ENCODE results near the gene STAG3.
A peak's percentile ranks its signal among the peaks of the same experiment; 100 is the strongest.
"Not testable (repeated sequence)": the region's sequence is repeated elsewhere in the genome, so short reads cannot be mapped to it uniquely, and the experiment has no call there.

Gene STAG3, protein sequence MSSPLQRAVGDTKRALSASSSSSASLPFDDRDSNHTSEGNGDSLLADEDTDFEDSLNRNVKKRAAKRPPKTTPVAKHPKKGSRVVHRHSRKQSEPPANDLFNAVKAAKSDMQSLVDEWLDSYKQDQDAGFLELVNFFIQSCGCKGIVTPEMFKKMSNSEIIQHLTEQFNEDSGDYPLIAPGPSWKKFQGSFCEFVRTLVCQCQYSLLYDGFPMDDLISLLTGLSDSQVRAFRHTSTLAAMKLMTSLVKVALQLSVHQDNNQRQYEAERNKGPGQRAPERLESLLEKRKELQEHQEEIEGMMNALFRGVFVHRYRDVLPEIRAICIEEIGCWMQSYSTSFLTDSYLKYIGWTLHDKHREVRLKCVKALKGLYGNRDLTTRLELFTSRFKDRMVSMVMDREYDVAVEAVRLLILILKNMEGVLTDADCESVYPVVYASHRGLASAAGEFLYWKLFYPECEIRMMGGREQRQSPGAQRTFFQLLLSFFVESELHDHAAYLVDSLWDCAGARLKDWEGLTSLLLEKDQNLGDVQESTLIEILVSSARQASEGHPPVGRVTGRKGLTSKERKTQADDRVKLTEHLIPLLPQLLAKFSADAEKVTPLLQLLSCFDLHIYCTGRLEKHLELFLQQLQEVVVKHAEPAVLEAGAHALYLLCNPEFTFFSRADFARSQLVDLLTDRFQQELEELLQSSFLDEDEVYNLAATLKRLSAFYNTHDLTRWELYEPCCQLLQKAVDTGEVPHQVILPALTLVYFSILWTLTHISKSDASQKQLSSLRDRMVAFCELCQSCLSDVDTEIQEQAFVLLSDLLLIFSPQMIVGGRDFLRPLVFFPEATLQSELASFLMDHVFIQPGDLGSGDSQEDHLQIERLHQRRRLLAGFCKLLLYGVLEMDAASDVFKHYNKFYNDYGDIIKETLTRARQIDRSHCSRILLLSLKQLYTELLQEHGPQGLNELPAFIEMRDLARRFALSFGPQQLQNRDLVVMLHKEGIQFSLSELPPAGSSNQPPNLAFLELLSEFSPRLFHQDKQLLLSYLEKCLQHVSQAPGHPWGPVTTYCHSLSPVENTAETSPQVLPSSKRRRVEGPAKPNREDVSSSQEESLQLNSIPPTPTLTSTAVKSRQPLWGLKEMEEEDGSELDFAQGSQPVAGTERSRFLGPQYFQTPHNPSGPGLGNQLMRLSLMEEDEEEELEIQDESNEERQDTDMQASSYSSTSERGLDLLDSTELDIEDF

DNA sequence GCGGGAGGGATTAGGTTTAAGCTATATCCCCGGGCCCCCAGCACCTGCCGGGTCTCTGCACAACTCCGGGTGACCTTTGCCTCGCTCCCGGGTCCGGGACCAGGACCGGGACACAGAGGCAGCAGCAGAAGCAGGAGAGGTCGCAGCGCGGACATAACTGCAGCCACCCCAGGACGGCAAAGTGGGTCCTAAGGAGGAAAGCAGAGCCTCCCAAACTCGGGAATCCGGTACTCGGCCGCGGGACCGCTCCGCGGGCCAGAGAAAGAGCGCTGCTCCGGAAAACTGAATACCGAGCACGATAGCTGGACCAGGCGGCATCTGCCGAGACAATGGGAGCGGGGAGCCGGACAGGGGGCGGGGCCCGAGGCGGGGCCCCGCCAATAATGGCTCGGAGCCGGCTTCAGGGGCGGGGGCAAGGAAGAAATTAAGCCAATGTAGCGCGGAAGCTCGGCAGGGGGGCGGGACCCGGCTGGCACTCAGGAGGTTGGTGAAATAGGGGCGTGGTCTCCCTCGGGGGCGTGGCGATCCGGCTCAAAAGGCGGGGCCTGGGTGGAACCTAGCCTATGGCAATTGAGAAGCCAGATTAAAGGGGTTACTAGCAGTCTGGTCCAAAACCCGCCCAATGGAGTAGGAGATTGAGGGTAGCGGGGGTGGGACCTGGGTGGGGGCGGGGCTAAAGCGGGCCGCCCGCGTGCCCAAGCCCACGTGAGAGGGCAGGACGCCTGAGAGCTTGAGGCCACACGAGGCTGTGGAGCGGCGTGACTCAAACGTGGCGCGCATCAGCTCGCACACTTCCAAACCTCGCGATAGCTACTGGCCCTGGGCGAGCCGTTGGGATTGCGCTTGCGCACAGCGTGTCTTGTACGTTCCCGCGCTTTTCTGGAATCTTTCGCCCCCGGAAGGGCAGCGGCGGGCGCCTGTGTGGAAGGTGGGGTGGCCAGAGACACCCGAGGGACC is at the start of gene STAG3, which contains the start of gene GPC2:
Gene STAG3, plus strand, starts transcription at position 874 of the 957 bp plus-strand sequence. CDS start 2,639 bp downstream, outside the sequence.
Gene GPC2, minus strand, starts transcription at position 337 of the 957 bp plus-strand sequence. Its CDS starts 182 bp downstream, at position 155.
- intact Hi-C loops (cut with DNase I), result no loop called here
- DNase-seq, result peak; percentile 85 to 96 (median 93)

DNA sequence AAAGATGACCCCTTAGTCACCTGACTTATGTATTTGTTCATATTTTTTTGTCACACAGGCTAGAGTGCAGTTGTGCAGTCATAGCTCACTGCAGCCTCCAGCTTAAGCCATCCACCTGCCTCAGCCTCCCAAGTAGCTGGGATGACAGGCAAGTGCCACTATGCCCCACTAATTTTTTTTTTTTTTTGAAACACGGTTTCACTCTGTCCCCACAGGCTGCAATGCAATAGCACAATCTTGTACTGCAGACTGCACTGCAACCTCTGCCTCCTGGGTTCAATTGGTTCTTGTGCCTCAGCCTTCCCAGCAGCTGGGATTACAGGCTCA is 49.1 kb upstream of the STAG3 start:
- DNase-seq, result no peak
- intact Hi-C loops (cut with DNase I), result no loop called here

DNA sequence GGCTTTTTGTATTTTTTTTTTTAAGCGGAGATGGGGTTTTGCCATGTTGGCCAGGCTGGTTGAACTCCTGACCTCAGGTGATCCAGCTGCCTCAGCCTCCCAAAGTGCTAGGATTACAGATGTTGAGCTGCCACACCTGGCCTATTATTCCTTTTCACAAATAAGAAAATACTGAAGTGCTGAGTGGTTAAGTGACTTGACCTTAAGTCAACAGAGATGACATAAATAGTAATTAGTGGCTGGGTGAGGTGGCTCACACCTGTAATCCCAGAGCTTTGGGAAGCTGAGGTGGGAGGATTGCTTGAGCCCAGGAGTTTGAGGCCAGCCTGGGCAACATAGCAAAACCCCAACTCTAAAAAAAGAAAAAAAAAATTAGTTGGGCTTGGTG is 47.5 kb upstream of the STAG3 start:
- intact Hi-C loops (cut with DNase I); DNase-seq: not testable (repeated sequence)

DNA sequence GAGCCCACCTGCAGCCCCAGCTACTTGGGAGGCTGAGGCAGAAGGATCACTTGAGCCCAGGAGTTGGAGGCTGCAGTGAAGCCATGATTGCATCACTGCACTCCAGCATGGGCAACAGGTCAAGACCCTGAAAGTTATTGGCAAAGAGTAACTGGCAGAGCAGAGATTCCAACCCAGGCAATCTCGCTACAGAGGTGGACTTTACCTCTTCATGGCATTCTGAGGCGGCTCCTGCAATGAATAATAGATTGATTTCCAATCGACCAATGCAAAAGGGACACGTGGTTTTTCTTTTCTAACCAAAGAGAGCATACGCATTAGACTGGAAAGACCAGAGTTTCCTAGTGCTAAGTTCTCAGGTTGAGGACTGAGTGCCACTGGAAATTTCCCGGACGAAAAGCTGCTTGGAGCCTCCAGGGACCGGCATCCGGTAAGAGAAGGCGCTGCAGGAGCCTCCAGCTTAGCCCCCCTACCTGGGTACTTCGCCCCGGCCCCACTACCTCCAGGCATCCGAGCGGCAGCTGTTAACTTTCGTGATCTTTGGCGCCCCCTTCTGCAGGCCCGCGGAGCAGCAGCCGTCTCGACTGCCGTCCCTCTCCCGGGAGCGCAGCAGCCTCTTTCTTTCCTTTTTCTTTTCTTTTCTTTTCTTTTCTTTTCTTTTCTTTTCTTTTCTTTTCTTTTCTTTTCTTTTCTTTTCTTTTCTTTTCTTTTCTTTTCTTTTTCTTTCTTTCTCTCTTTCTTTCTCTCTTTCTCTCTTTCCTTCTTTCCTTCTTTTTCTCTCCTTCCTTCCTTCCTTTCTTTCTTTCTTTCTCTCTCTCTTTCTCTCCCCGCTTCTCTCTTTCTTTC is 46.9 kb upstream of the STAG3 start:
- intact Hi-C loops (cut with DNase I), result no loop called here
- peak; percentile 46 to 94 (median 87) for DNase-seq

DNA sequence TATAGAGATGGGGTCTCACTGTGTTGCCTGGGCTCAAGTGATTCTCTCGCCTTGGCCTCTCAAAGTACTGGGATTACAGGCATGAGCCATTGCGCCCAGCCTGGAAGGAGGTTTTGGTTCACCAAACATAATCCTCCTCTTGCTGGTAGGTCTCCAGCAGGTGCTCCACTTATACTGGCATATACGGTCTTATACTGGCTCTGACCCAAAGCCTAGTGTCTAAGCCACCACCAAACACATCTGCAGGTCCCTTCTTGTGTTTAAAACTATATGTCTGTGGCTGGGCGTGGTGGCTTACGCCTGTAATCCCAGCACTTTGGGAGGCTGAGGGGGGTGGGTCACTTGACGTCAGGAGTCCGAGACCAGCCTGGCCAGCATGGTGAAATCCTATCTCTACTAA is 45.6 kb upstream of the STAG3 start:
- intact Hi-C loops (cut with DNase I), result no loop called here
- DNase-seq, result no peak

DNA sequence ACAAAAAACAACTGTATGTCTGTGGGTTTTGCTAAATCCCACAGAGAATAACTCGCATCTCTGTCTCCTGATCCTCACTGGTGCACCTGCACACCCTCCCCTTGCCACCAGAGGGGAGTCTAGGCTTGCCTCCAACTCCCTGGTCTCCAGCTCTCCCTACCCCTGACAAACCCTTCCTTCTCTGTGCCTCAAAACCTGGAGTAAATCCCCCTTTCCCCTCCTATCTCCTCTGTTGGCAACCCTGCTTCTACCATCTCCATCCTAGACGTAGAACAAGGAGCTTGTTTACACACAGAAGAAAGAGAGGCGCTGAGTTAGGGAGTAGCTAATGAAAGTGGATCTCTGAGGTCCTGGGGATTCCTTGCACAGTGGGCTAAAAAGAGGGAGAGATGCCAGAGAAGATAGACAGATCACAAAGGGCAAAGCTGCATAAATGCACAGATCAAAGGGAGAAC is 45.0 kb upstream of the STAG3 start:
- intact Hi-C loops (cut with DNase I), result no loop called here
- DNase-seq, result peak in 41 of 42 donors; percentile 34 to 80 (median 61)

DNA sequence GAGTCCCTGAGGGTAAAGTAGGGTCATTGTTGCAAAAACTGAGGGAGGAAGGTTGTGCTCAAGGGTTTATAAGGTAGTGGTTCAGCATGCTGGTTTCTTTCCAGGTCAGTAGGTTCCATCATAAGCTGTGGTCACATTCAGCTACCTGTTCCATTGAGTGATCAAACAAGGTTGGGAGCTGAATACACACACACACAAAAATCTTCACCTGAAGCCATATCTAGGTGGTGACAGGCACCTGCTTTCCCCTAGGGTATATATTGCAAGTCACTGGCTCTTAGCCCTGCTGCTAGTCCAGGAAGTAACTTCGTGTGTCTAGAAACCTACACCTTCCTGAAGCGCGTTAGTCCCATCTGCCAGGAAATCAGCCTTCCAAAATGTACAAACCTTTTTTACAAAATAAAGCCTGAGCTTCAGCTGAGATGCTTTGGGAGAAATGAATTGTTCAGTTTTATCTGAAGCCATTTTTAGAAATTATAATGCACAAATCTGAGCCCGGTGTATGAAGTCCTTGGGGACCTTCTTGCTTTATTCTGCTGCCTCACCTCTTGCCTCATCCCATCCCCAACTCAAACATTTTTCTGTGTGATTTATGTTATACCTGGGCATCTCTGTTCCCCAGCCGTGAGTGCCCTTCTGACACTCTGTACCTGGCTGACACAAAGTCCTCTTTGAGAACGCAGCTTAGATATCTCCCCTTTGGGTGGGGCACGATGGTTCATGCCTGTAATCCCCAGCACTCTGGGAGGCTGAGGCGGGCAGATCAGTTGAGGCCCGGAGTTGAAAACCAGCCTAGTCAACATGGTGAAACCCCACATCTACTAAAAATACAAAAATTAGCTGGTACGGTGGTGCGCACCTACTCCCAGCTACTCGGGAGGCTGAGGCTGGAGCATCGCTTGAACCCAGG is 39.6 kb upstream of the STAG3 start:
- intact Hi-C loops (cut with DNase I), result no loop called here
- no peak for DNase-seq

DNA sequence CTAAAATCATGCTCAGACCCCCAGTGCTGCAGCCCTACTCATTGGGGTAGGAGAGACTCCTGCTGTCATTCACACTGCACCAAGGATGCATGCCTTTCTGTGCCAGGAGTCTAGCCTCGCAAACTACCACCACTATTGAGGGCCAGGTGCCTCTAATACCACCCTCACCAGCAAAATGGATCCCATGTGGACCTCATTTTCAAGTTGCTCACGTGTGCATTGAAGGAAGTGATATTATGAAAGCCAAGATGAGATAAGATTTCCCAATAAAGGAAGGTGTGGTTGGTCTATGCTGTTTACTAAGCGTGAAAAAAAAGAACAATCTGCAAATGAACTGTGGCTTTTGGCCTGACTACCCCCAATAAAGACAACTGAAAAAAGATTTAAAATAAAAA is 36.2 kb upstream of the STAG3 start:
- intact Hi-C loops (cut with DNase I), result no loop called here
- no peak for DNase-seq

DNA sequence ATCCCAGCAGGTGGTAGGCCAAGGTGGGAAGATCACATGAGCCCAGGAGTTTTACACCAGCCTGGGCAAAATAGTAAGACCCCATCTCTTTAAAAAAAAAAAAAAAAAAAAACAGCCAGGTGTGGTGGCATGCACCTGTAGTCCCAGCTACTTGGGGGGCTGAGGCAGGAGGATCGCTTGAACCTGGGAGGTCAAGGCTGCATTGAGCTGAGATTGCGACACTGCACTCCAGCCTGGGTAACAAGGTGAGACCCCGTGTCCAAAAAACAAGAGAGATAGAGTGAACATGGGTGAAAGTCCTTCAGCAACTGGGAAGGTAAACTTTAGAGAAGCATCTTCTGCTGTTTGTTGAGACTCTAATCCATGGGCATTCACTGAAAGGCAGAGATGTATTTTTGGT is 35.3 kb upstream of the STAG3 start:
- no peak for DNase-seq
- intact Hi-C loops (cut with DNase I), result no loop called here

DNA sequence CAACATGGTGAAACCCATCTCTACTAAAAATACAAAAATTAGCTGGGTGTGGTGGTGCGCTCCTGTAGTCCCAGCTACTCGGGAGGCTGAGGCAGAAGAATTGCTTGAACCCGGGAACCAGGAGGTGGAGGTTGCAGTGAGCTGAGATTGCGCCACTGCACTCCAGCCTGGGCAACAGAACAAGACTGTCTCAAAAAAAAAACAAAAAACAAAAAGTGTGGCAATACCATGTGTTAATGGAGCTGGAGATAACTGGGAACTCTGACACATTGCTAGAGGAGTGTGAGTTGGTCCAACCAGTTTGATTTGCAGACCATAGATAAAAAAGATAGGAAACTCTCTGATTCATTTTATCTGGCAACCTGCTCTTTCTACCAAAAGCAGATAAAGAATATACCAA is 31.4 kb upstream of the STAG3 start:
- DNase-seq; intact Hi-C loops (cut with DNase I): not testable (repeated sequence)

DNA sequence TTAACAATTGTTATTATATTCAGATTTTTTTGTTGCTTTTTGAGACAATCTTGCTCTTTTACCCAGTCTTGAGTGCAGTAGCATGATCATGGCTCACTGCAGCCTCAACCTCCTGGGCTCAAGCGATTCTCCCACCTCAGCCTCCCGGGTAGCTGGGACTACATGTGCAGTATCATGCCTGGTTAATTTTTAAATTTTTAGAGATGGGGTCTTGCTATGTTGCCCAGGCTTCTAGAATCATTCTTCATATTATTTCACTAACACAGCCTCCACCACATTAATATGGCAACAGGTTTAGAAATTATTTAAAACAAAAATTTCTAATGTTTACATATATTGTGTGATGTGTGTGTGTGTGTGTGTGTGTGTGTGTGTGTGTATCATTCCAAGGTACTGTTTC is 30.4 kb upstream of the STAG3 start:
- DNase-seq, result no peak

DNA sequence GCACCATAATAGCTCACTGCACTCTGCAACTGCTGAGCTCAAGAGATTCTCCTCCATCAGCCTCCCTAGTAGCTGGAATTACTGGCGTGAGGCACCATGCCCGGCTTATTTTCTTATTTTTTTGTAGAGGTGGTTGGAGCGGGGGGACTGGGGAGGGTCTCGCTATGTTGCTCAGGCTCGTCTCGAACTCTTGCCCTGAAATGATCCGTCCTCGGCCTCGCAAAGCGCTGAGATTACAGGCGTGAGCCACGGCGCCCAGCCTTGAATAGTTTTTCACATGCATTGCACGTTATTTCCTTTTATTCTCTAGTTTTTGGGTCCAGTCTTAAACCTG is 29.5 kb upstream of the STAG3 start:
- peak in 1 of 42 donors; percentile 24 for DNase-seq
- intact Hi-C loops (cut with DNase I), result no loop called here

More for the DNA sequence above, 30.4 kb upstream of the STAG3 start:
- intact Hi-C loops (cut with DNase I), result no loop called here

DNA sequence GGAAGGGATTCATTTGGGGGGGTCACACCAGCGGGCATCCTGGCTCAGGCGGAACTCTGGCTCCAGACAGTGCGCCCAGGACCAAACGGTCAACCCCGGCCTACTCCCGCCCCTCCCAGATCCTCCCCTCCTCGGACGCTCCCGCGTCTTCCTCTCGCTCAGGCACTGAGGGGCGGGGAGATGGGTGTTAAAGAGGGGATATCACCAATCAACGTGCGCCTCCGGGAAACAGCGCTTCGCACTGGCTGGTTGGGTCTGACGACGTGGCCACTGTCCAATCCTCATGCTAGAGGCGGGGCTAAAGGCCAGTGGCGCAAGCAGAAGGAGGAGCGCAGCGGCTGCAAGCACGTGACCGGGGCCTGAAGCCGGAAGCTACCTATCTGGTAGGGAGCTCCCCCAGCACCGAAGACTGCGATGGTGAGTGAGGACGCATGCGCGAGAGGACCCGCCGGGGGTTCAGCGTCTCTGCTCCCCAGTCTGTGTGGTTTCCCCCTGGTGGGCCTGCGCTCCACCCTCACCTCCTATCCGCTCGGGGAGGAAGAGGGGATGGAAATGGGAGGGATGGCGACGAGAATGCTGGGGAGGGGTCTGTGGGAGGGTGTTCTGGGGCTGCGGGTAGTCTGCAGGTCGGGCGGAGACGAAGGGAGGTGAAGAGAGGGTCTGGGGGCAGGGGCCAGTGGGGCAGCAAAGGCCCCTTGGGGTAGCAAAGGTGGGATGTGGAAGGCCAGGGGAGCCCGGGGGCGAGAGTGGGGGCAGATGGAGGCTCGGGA is 29.0 kb upstream of the STAG3 start, which contains the start of gene LAMTOR4:
Gene LAMTOR4, plus strand, starts transcription at position 360 of the 770 bp plus-strand sequence. Its CDS starts 55 bp downstream, at position 415.
- peak; percentile 98 to 100 (median 99) for DNase-seq
- intact Hi-C loops (cut with DNase I), result no loop called here

DNA sequence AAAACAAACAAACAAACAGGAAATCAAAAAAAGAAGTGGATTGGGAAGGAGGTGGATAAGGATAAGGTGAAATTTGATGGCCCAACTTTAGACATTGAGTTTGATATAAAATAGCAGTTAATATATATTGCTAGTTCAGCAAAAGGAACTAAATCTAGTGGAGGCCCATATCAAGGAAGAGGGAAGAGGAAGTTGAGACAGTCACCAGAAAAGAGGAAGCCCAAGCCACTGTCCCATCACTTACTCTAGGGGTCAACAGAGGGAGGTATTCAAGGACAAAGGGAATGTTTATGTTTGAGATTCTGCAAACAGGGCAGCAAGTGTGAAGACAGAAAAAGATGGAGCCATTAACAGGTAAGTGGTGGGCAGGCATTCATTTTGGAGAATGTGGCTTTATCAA is 25.3 kb upstream of the STAG3 start:
- intact Hi-C loops (cut with DNase I), result no loop called here
- DNase-seq, result no peak

DNA sequence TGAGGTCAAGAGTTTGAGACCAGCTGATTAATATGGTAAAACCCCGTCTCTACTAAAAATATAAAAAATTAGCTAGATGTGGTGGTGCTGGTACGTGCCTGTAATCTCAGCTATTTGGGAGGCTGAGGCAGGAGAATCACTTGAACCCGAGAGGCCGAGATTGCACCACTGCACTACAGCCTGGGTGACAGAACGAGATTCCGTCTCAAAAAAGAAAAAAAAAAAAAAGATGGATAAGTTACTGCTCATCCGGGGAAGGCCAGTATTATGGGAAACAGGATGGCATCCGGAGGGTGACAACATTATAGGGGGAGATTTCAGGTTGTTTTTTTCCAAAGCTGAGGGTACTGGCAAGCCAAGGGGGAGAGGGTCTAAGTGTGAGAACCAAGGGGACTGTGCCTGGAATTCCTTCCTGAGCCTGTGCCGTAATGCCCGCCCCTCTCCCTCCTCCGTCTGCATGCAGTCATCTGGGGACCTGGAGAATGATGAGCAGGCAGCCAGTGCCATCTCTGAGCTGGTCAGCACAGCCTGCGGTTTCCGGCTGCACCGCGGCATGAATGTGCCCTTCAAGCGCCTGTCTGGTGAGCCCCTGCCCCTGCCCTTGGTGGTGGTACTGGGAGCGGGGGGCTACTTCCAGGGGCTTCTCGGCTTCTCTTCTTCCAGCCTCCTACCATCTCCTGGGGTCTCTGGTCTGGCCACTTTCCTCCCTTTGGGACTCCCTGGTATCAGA is 24.6 kb upstream of the STAG3 start:
- no peak for DNase-seq
- intact Hi-C loops (cut with DNase I), result no loop called here
